ENCODE data around the gene DCST2.

DNA sequence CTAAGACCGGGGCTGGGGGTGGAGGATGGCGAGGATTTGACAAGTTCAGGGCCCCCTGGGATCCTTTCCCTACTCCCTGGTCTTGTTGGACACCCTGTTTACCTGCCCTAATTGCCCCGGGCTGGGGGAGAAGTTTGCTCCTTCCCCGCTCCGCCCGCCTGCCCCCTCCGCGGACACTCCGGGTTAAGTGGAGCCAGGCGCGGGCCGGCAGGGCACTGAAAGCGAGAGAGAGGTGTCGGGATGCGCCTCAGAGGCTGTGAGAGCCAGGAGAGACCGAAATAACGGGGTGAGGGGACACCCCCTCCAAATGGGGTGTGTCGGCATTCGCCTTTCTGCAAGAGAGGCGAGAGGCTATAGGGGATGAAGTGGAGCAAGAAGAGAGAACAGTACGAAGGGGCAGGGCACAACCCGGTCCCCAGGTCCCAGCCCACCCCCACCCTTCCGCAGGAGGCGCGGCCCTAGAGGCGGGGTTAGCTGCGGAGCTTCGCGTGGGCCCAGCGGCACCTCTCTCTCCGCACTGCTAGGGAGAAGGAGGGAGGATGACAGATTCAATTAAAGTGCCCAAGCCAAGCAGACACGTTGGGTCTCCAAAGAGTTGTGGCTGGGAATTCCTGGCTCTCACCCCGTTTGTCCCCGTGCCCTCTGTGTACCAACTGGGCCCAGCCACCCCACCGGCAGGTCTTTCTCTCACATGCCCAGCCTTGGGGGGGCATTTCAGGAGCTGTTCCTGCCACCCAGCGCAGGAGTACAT is 48.9 kb upstream of the DCST2 start:
- TF ChIP-seq, protein P1, sequence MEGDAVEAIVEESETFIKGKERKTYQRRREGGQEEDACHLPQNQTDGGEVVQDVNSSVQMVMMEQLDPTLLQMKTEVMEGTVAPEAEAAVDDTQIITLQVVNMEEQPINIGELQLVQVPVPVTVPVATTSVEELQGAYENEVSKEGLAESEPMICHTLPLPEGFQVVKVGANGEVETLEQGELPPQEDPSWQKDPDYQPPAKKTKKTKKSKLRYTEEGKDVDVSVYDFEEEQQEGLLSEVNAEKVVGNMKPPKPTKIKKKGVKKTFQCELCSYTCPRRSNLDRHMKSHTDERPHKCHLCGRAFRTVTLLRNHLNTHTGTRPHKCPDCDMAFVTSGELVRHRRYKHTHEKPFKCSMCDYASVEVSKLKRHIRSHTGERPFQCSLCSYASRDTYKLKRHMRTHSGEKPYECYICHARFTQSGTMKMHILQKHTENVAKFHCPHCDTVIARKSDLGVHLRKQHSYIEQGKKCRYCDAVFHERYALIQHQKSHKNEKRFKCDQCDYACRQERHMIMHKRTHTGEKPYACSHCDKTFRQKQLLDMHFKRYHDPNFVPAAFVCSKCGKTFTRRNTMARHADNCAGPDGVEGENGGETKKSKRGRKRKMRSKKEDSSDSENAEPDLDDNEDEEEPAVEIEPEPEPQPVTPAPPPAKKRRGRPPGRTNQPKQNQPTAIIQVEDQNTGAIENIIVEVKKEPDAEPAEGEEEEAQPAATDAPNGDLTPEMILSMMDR (IDR thresholded peaks at IDR 0.05) = no peak
- TF ChIP-seq POLR2A (IDR thresholded peaks at IDR 0.05) = no peak

Measured in body of pancreas (tissue), 4 donors.